HG02970 (cell line): ENCODE data around the gene NINJ2.

ENCODE experiments used
- ATAC-seq: cut with Tn5 transposase; IDR thresholded peaks from one replicate; pipeline ENCODE4 v1.9.1; 2021; ENCODE audit warnings: mild to moderate bottlenecking, moderate library complexity, moderate number of reproducible peaks; ENCODE audit not compliant: unreplicated experiment, low FRiP score

The NINJ2 gene

DNA sequence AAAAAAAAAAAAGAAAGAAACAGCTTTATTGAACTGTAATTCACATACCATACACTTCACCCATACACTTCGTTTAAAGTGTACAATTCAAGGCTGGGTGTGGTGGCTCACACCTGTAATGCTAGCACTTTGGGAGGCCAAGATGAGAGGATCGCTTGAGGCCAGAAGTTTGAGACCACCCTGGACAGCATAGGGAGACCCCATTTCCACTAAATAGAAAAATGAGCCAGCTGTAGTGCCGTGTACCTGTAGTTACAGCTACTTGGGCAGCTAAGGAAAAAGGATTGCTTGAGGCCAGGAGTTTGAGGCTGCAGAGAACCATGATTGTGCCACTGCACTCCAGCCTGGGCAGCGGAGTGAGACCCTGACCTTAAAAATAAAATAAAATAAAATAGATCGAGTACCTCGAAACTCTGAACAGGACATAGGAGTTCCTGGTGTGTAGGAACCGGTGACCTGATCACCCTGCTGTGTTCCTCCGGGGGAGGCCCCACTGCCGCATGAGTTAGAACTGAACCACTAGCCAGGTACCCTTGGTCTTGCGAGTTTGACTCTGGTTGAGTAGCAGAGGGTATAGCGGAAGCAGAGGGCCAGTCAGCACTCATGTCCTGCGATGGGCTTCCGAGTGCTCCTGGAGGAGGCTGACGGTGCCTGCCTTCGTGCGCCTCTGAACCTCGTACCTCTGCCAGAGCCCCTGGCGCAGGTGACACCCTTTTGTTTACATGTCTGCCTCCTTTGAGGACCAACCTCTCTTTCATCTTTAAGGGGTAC is 123.5 kb downstream of the NINJ2 start:
- ATAC-seq: no peak

DNA sequence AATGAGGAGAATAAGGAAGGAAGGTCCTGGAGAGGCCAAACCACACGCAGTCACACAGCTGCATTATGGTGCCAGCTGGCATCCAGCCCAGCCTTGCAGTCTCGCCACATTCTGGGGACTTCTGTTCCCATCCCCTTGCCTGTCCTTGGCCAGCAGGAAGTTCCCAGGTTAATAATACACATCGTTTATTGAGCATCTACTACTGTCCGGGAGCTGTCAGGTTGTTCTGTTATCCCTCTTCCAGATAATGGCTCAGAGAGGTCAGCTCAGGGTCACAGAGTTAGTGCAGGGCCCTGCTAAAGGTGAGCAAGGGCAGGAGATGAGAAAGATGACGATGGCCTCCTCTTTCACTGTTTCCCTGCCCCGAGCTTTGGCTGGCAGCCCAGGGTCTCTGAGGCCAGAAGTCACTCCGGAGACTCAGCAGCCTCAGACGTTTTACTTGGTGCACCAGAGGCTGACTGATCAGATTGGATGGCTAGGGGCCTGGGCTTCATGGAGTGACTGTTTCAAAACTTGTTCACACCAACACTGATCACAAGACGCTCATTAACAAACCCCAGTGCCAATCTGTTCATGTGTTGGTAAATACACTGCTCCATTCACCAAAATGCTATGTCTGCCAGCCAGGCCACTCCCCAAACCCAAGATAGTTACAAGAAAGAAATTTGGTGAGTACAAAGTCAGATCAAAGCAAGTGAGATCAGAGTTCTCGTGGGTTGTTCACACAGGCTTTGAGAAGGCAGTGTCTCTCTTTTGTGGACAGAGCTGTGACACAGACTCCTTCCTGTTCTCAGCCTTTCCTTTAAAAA is 124.3 kb downstream of the NINJ2 start:
- ATAC-seq: no peak

DNA sequence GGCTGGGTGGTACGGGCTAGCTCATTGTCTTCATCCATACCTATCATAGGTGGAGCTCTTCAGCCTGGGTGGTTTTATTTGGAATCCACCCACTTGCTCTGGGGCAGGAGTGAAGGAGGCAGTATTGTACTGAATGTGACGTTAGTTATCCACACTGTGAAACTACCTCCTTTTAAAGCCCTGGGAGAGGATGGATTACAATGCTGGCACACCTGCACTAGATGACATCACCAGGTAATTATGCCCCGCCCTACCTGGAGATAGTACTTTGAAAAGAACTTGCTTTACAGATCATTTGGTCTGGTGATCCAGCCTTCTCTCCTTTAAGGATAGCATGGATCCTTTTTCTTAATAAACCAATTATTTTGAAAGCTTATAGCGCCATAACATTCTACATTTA is 125.5 kb downstream of the NINJ2 start:
- no peak for ATAC-seq

DNA sequence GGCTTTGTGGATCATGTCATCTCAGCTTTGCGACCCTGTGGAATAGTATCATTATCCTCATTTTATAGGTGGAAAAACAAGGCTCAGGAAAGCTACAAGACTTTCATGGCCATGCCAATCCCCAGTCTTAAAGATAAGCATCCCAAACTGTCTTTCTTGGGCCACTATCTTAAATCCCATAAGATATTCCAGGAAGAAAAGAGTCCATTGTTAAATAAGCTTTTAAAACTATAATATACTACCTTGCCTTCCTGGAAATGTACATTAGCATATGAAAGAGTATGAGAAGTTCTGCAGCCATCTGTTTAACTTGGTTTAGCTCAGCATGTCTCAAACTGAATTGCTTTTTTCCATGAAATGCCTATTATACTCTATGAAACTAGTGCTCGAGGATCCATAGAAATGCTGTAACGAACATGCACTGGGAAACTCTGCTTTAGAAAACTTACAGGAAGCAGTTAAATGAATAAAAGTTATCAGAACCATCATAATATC is 126.4 kb downstream of the NINJ2 start:
- ATAC-seq: no peak

DNA sequence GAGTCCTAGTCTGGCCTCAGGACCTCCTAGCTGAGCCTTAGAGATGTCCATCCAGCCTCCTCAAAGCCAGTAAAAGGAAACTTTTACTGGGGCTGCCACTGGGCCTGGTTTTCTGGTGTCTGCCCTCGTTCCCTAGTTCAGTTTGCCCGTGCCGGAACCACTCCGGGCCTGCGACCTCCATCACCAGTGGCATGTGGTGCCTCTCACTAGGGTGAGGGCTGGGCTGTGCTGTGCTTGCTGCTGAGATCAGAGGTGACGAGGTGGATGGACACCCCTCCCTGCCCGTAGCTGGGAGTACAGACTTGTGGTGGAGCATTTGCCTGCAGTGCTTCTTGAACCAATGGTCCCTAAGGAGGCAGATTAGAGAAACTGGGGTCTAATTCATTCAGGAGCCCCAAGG is 127.8 kb downstream of the NINJ2 start:
- no peak for ATAC-seq

DNA sequence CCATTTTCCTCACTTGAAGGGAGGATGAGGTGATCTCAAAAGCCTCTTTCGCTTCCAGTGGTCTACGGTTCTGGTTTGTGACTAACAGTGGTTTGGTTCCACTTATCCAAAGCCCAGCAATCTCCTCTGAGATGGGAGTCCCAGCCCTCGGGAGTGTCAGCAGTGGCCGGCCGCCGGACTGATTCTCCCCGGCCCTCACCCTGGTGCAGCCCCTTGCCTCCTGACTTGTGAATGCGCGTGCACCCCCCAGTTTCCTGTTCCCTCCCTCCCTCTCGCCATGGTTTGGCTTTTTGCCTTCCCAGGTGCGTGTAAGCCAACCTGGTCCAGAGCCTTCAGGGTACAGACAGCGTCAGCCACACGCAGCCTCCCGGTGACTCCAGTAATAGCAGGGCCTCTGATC is 129.0 kb downstream of the NINJ2 start:
- ATAC-seq: no peak

DNA sequence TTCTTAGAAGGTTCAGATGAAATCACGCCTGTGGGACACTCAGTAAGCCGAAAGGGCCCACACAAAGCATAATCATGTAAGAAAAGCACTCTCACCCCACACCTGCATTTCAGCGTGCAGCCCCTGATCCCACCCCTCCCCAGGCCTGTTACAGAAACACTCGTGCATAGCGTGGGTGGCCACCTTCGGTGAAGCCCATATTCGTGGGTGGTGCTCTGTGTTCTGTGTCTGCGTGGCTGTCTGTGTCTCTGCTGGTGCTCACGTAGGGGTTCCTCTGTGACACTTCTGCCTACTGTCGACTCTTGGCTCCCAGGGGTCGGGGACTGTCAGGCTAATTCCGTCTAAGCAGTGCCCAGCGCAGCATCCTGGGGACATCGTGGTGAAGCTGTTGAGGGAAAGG is 129.5 kb downstream of the NINJ2 start:
- no peak for ATAC-seq

DNA sequence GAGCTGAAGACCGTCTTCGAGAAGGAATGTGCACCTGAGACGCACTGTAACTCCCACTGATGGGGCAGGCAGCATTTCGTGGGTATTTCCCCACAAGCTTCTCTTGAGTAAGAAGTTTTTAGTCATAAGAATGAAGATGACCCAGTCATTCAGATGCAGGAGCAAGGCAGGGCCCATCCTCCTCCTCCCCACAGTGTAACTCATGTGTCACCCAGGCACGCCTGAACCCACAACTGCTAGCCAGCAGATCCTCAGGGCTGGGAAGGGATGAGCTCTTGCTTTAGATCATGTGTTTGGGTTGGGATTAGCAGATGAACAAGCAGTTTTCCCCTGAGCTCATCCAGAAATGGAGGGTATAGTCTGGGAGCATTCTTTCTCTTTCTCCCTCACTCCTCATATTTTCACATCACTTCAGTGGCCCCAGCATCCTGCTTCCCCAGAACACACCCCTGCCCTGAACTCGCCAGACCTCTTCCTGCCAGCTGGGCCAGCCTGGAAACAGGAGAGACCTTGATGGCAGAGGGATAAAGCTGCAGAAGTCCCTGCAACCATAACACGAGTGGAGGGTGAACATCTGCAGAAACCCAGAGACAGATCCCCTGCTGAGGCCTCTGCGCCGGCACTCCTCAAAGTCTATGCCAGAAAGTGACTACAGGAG is 130.2 kb downstream of the NINJ2 start:
- ATAC-seq: no peak

DNA sequence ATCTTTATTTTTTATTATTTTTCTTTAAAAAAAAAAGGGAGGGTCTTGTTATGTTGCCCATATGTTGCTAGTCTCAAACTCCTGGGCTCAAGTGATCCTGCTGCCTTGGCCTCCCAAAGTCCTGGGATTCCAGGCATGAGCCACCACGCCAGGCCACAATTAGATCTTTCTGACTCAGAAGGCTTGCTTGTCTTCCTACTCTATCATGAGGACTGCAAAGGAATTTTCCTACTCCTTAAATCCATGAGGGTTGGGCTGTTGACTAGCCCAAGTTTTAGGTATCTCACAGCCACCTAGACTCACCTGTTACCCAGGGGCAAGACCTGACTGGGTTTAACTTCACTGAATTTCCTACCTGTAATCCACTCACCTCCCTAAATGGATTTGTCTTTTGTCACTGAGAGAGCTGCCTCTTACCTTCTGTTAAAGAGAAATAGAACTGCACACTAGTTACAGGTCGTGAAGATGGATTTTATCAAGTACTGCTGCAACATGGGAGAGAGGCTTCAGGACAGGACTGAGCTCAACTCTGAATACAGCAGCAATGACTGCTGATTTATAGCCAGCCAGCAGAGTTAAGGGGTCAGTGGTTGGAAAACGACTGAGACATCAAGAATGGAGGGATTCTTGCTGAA is 131.2 kb downstream of the NINJ2 start:
- ATAC-seq: no peak

DNA sequence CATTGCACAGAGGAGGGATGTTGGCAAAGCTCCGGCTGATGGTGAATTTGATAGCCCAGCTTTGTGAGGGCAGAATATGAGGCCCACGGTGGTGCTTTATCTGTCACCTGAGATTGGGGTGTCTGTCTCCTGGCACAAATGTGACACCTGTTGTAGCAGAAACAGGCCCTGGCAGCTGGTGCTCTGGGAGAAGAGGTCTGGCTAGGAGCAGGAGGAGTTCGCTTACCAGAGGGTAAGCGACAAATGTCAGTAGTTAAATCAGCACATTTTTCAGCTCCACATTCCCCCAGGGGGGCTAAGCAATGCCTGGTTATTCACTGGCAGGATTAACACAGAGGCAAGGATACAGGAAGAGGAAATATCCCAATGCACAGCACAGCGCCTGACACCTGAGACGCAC is 132.4 kb downstream of the NINJ2 start:
- ATAC-seq: no peak

DNA sequence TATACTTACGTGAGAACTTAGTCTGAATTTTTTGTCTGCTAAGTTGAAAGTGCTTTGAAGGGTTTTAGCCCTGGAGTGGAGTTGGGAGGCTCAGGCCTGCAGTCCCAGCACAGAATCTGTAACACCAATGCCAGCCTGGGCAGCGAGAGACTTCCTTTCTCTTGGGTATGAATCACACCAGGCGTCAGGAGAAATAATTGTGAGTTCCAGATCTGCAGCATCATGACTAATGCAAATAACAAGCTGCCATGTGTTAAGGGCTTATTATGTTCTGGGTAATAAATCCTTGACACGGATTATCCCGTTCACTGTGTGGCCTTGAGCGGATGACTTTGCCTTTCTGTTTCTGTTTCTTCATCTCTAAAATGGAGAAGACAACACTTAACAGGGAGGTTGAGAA is 132.9 kb downstream of the NINJ2 start:
- ATAC-seq: no peak

DNA sequence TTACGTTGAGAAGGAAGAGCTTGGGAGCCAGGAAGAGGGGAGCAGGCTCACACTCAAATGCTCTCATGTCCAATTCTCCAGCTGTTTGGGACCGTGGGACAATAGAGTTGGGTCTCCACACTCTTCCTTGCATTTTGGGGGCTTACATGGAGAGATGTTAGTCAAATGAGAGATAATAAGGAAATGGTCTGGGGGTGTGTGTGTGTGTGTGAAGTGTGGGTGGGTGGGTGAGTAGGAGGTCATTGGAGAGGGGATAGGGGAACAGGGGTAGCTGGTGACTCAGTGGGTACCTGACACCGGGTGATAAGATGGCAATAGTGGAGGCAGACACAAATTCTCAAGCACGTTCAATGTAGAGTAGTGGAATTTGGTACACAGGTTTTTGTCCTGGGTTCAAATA is 135.5 kb downstream of the NINJ2 start:
- no peak for ATAC-seq

DNA sequence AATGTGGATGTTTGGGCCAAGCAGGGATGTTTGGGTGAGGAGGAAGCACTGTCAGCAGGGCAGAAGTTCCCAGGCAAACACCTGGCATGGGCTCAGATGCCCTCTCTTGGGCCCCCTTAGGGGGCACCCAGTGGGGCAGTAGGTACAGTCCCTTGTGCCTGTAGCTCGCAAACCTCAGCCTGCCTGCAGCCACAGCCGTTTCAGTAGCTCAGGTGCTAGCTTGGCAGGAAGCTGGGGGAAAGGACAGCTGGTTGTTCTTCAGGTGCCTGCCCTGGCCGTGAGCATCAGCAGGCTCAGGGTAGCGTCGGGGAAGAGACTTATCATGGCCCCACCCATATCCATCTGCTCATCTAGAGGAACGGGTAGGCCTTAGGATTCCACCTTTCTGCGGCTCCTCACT is 136.0 kb downstream of the NINJ2 start:
- ATAC-seq: no peak

DNA sequence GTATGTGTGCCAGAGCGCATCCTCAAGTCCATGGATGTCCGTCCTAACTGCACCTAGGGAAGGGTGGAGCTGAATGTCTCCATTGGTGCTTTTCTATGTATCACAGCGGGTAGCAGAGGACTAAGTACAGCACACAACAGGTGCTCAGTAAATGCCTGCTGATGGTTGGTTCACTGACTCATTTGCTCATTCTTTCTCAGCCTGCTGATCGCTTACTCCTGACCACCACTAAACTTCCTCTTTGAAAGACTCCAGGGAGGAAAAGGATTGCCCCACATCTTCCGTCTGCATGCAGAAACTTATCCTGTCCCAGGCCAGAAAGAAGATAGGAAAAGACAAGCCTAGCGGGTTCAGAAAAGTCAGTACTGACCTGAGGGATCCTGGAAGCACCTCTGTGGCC is 137.2 kb downstream of the NINJ2 start:
- no peak for ATAC-seq

DNA sequence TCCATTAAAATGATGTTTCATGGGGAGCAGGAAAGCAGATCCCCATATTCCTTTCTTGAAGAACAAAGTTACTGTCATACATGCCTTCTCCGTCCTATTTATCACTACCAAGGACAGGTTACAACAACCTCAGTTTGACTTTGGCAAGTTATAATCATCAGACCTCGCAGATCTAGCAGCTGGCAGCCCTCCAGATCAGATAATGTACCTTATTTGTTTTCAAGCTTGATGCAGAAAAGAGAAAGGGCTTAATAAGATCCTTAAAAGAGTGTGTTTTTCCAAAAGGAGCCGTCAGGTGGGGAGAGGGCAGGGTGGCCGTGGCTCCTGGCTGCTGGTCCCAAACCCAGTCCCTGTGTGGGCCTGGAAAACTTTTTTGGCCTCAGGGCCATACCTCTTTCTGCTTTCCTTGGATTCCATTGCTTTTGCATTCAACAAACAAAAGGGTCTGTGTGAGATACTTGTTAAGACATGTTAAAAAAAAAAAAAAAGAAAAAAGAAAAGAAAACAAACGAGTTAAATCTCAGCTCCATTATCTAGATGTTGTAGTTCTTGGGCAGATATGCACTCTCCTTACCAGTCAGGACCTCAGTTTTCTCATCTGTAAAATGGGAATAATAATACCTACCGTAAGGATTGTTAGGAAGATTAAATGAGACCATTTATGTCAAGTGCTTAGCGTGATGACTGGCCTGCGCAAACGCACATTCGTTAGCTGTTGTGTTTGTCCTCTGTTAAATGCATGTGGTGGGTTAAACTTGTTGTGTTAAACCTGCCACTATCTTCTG is 138.9 kb downstream of the NINJ2 start:
- ATAC-seq: no peak

DNA sequence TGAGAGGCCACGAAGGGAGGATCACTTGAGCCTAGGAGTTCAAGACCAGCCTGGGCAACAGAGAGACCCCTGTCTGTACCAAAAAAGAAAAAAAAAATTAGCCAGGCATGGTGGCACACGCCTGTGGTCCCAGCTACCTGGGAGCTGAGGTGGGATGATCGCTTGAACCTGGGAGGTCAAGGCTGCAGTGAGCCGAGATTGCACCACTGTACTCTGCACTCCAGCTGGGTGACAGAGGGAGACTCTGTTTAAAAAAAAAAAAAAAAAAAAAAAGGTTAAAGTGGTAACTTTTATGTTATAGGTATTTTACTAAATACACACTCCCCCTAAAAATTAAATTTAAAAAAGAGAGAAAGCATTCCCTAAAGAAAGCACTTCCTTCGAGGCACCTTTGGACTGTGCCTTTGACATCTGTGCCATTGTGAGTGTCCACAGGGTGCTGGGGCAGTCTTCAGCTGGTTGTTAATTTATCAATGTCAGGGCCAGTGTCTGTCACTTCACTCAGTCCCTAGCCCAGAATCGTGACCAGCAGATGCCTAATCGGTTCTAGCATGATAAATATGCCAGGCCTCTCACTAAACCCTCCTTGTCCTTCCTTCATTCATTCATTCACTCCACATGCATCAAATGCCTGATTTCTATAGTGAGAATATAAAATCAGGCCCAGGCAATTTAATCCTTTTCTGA is 140.4 kb downstream of the NINJ2 start:
- no peak for ATAC-seq

DNA sequence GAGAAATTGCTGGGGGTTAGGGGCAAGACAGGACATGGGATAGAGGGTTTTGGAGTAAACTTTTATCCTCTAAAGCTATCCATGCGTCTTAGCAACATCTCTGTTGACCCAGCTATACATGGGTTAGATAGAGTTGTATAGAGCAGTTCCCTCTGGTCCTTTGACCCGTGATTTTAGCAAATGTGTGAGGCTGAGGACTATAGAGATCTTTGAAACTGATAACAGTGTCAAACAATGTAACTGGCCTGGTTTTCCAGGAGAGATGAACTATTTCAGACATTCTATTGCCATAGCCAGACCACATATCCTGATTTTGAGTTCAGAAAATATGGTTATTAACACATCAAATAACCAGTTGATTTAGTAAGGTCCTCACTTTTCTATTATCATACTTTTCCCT is 143.1 kb downstream of the NINJ2 start:
- ATAC-seq: no peak

DNA sequence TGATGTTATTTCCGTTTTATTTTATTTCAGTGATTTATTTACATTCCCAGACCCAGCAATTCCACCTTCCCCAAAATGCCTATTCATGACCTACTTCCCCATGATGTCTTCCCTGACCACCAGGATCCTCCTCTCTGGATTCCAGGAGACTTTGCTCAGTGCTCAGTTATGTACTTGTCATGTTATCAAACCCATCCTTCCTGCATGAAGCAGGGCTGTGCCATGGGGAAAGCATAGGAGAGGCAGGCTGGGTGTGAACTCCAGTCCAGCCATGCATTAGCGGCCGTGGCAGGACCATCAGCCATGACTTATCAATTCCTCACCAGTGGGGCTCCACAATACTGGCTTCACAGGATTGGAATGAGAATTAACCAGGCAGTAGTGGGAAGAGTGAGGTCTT is 145.7 kb downstream of the NINJ2 start:
- no peak for ATAC-seq
